NCI-H748 (cell line): ENCODE results near the gene SCNN1A.

Source experiments
- DNase-seq: peaks from one replicate; lab custom pipeline; 2025; ENCODE audit not compliant: unreplicated experiment; lab: John Stamatoyannopoulos, UW

SCNN1A gene

GRCh38 chr12:6369916-6370575 lies 5.3 kb downstream of the SCNN1A start:
- no peak for DNase-seq

DNA sequence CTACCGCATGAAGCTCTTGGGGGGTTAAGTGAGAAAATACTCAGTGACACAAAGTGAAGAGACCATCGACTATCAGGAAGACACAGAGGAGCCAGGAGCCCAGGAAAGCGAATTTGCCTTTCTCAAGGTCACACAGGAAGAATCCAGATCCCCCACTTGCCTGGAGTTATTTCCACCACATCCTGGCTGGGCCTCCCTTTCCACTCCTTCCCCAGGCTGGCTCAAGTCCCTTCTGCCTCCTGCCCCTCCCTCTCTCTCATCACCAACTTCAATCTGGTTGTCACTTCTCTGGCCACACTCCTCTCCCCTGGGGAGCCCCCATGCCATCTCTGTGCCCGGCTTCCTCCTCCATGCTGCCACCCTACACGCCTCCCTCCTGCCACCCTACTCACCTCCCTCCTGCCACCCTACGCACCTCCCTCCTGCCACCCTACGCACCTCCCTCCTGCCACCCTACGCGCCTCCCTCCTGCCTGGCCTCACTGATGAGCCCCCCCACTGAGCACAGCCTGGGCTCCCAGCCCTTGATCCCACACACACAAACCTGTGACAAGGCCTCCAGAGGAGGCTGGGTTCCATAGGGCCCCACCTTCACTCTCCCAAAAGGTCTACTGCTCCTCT lies 6.3 kb downstream of the SCNN1A start:
- no peak for DNase-seq

GRCh38 chr12:6367969-6368892 lies 7.1 kb downstream of the SCNN1A start:
- no peak for DNase-seq

GRCh38 chr12:6367065-6367968 lies 8.0 kb downstream of the SCNN1A start:
- DNase-seq, result peak; percentile 5

DNA sequence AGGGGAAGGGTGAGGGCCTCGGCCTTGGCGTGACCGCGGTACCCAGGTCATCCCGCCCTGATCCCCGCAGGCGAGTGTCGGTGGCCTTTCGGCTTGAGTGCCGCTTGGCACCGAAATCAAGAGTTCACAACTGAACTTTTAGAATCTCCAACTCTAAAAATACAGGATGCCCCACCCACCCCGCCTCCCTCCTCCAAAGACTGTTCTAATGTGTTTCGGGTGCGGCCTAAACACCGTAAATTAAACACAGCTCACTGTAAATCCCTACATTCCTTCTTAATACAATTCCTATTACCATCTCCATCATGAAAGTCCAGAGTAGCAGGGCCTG lies 11.4 kb downstream of the SCNN1A start:
- DNase-seq, result no peak

GRCh38 chr12:6363330-6364043 lies 11.9 kb downstream of the SCNN1A start:
- DNase-seq, result no peak

DNA sequence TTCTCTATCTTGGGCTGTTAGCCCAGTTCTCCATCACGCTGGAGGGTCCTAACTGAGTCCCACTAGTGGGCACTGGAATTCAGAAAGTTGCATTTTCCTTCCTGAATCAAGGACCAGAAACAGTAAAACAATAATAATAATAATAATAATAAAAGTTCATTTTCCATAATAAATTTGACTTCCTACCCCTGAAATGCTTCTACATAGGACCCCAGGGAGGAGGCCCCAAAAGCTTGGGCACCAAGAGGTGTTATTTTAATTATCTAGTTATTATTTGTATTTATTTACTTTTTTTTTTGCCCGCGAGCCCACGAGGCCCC lies 12.4 kb downstream of the SCNN1A start:
- no peak for DNase-seq

DNA sequence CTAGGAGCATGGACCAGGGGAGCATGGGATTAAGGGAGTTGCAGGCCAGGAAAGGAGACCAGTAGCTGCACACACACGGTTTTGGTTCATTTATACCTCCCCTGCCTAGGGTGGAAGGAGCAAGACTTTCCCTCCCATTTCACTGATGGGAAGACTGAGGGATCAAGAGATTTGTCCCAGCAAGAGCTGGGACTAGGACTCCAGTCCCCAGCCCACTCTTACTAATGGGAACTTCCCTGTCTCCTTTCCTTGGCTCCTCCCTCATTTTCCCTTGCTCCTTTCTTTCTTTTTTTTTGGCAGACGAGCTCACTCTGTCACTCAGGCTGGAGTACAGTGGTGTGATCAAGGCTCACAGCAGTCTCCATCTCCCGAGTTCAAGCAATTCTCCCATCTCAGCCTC lies 13.0 kb downstream of the SCNN1A start:
- no peak for DNase-seq

DNA sequence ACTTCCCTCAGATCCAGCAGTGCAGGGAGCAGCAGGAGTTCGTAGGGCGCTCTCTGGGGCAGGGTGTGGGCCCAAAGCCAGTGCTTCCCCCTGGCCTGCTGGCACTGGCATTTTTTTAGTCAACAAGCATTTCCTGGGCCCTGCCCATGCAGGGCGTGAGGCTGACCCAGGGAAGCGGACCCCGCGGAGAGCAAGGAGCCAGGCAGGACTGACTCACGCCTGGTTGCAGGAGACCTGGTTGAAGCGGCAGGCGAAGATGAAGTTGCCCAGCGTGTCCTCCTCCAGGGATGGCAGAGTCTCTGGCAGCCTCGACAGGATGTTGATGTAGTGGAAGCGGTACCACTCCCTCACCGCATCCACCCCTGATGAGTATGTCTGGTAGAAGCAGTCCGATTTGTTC lies 13.5 kb downstream of the SCNN1A start:
- no peak for DNase-seq

- no peak for DNase-seq
Observed at GRCh38 chr12:6360578-6361490, 14.5 kb downstream of the SCNN1A start.

- DNase-seq, result no peak
Observed at GRCh38 chr12:6360080-6360571, 15.2 kb downstream of the SCNN1A start.

GRCh38 chr12:6358881-6359280 lies 16.5 kb downstream of the SCNN1A start:
- DNase-seq, result no peak

DNA sequence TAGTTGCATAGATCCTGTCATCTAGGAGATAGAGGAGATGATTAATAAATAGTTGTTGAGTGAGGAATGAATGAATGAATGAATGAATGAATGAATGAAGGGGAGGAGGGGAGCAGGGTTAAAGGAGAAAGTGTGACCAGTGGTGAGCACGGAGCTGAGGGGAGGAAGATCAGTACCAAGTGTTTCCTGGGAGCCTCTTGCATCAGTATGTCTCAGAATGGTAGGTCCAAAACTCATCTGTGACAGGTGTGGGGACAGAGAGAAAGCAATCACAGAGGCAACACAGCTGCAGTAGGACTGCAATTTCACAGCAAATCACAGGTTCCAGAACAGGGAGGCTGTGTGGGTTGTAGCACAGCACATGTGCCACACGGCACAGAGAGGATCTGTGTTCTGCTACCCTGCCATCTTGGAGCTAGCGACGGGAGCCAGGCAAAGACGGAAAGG lies 19.0 kb downstream of the SCNN1A start:
- no peak for DNase-seq

- no peak for DNase-seq
Observed at GRCh38 chr12:6355491-6356373, 19.6 kb downstream of the SCNN1A start.

DNA sequence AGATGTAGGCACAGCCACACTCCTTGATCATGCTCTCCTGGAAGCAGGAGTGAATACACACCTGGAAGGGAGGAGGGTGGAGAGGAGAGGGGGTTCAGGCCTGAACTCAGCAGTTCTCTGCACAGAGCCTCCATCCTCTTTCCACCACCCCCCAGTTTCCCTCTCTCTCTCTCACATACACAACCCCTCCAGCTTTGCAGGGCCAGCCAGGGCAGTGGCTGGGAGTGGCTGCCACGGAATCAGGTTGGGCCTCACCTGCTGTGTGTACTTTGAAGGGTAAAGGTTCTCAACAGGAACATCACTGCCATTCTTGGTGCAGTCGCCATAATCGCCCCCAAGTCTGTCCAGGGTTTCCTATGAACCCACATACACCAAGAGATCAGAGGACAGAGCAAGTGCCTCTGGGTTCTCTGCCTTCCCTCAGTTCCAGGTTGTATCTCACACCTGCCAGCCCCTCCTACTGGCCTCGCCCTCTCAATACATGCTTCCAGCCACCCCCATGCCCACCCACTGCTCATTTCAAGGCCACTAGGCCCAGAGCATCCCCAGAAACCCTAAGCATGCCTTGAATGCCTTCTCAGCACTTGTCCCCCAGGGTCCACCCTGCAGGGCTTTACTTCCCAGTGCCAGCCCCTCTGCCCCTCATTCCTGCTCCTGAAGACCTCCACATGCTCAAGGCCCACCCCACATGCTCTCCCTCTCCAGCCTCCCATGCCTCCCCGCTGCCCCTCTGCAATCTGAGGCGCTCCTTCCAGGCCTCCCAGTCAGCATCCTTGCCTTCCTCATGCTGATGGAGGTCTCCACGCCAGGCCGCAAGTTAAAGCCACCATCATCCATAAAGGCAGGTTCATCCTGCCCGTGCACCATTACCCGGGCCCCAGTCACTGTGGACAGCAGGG lies 20.6 kb downstream of the SCNN1A start:
- no peak for DNase-seq

DNA sequence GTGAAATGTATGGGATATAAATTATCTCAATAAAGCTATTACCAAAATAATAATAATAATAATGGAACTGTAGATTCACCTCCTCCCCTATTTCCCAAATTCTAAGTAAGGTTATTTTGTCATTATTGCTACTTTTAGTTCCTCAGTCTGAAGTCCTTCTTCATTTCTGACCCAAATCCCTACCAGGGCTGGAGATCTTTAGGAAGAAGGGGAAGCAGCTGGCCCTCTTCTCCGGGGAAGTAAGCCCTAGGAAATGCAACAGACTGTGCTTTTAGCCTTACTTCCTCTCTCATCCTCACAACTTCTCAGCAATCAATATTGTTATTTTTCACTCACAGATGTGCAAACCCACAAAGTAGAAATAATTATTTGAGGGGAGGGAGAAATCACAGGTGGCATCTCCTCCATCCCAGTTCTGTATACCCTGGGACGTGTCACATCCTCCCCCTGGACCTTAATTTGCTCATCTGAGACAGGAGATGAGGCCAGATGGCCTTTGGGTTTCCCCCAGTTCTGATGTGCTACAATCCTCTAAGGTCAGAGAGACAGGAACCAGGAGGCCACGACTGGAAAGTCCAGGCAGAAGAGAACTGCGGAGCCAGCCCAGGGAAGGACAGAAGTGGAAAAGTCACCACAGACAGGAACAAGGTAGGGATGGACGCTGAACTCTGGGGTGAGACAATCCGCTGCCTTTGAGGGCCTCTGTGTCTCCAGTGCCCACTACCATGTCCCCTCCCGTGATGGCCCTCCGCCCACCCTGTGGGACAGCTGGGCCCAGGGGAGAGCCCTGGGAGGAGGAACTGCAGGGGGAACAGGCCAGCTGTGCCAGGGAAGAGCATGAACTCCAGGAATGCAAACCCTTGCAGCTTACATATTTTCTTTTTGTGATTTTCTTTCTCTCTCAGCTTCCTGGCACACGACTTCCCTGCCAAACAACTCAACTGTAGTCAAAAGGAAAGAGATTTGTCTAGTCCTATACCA lies 22.9 kb downstream of the SCNN1A start:
- no peak for DNase-seq
